ENCODE results near the gene TMEM31. TPM values are rescaled to one million over a fixed set of nuclear protein-coding genes. Genes with fewer than 3 reads are reported as not detected.

The TMEM31 gene
- total RNA-seq, result not detected in 2 replicates

DNA sequence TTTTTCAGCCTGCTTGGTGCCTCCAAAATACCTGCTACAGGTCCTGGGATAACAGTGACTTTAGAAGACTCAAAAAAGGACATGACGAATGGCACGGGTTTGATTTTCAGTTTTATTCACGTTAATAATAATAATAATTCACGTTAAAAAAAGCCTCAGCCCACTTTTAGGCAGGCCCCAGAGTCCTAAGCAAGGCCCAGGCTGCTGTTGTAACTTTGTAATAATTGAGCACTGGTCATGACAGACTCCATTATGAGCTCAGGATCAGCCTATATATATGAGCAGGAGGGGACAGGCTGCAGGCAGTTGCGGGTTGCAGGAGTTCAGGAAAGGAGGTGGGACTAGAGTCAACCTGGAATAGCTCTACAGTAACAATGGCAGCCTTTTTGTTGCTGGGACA is at the start of gene TMEM31:
TSS of gene TMEM31 (plus strand) at position 301 of the 400 bp plus-strand sequence. CDS start 1,350 bp downstream, outside the sequence.
- CTCF ChIA-PET, result interaction anchor here (0.6 to 0.7 kb wide), 3 partner anchors 58 to 873 kb away, joined by 3 to 4 read pairs (median 3); no protein-coding TSS in a partner anchor
- Mint-ChIP-seq H3K27me3 (no peaks in the 10 kb centered on the region), H3K27ac (no peak within 1 kb of the TSS), H3K4me3 (no peak within 1 kb of the TSS), H3K4me1 (no peaks in the 10 kb centered on the region), H3K9me3 (no peaks in the 10 kb centered on the region), H3K36me3 (ENCODE audit: low read depth) (no peaks in the 10 kb centered on the region)
- POLR2A ChIA-PET, result no interaction called here
- no peak for DNase-seq
- intact Hi-C loops (cut with micrococcal nuclease), result loop anchor here (1.0 kb wide), 2 partner anchors 107 to 177 kb away; no protein-coding TSS in a partner anchor
- no peak for ATAC-seq (ENCODE audit: low read depth)
- TF ChIP-seq, protein P1, sequence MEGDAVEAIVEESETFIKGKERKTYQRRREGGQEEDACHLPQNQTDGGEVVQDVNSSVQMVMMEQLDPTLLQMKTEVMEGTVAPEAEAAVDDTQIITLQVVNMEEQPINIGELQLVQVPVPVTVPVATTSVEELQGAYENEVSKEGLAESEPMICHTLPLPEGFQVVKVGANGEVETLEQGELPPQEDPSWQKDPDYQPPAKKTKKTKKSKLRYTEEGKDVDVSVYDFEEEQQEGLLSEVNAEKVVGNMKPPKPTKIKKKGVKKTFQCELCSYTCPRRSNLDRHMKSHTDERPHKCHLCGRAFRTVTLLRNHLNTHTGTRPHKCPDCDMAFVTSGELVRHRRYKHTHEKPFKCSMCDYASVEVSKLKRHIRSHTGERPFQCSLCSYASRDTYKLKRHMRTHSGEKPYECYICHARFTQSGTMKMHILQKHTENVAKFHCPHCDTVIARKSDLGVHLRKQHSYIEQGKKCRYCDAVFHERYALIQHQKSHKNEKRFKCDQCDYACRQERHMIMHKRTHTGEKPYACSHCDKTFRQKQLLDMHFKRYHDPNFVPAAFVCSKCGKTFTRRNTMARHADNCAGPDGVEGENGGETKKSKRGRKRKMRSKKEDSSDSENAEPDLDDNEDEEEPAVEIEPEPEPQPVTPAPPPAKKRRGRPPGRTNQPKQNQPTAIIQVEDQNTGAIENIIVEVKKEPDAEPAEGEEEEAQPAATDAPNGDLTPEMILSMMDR (IDR thresholded peaks at IDR 0.05), result no peak

DNA sequence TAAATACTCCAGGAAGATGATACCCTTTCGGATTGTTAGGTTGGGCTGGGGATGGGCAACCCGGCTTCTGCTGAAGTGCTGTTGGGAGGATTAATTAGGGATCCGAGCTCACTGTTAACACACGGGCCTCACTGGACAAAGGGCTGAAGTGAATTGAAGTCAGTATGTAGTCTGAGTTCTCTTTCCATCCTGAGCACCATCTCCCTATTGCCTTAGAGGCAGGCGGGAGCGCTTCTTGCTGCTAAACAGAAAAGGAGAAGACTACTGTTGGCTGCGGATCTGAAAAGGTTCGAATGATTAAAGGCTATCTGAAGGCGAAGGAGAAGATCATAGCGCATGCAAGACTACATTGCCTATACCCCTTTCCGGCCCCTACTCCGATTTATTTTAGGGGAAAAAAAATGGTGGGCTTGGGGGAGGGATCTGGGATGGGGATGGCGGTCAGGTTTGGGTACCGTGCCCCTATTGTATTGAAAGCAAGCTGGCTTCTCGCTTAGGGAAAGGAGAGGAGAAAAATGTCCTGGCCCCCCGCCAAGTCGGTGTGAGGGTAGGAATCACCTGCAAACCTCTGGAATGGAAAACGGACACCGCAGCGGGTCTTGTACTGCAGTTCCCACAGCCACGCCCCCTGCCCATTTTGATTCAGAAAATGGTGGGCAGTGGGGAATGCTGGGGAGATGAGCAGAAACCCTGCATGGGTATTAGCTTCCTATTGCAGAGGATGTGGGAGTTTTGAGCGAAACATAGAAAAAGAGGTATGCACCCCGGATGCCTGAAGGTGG is 46.5 kb upstream of the TMEM31 start:
- no peaks in the 10 kb centered on the region for H3K36me3 Mint-ChIP-seq (ENCODE audit: low read depth)
- ChIA-PET POLR2A (no interaction called here), CTCF (no interaction called here)
- no peaks in the 10 kb centered on the region for H3K4me1 Mint-ChIP-seq
- DNase-seq (no peak), ATAC-seq (ENCODE audit: low read depth) (no peak)
- H3K9me3 Mint-ChIP-seq, result no peaks in the 10 kb centered on the region
- H3K27ac Mint-ChIP-seq, result no peak overlapping the region
- H3K4me3 Mint-ChIP-seq, result no peak overlapping the region
- TF ChIP-seq, protein P1 (IDR thresholded peaks at IDR 0.05), result no peak
- peaks cover 7% of the 10 kb centered on the region for H3K27me3 Mint-ChIP-seq
- intact Hi-C loops (cut with micrococcal nuclease), result no loop called here

DNA sequence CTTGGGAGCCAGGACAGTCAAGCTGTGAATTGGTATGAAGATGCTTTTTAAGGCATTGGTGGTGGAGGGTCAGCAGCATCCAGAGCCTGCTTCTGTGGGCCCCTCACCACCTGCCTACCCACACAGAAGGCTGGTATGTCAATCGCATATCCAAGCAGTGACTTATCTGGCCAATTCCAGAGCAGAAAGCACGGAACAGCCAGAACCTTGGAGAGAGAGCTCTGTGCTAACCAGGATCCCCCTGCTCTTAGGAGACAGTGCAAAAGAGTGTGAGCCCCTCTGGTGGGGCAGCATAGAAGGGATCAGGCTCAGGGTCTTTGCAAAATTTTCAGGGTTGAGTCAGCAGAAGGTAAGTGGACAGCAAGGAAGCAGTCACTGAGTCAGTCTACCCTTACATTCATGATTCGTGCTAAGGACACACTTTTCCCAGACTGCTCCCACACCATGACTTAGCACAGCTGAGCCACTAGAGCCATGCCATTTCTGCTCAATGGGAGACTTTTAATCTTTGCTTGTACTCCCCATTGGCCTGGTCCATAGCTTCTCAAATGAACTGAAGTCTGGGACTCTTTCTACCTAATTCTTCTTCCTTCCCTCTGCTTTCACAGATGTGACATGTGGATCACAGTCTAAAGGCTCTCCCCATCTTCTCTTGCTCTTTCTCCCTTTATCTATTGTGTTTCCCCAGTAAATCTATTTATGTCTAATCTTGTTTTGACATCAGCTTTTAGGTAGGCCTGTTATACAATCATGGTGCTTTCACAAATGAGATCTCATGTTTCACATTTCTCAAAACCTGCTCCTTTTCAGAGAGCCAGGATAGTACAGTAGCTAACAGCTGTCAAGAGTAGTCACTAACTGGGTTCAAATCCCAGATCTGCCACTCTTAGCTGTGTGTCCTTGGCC is 44.3 kb upstream of the TMEM31 start:
- Mint-ChIP-seq H3K4me1 (no peaks in the 10 kb centered on the region), H3K36me3 (ENCODE audit: low read depth) (no peaks in the 10 kb centered on the region), H3K4me3 (no peak overlapping the region), H3K9me3 (no peaks in the 10 kb centered on the region), H3K27ac (no peak overlapping the region), H3K27me3 (peaks cover 7% of the 10 kb centered on the region)
- ATAC-seq (ENCODE audit: low read depth), result no peak
- CTCF ChIA-PET, result no interaction called here
- TF ChIP-seq, protein P1 (IDR thresholded peaks at IDR 0.05), result no peak
- intact Hi-C loops (cut with micrococcal nuclease), result no loop called here
- POLR2A ChIA-PET, result no interaction called here
- no peak for DNase-seq

DNA sequence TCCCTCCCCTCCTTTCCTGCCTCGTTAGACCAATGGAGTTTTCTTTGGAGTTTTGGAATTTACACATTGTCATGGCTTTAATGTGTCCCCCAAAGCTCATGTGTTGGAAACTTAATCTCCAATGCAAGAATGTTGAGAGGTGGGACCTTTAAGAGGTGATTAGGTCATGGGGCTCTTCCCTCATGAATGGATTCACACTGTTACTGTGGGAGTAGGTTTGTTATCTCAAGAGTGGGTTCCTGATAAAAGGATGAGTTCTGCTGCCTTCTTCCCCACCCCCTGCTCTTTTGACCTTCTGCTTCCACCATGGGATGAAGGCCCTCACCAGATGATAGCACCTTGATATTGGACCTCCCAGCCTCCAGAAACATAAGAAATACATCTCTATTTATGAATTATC is 41.0 kb upstream of the TMEM31 start:
- CTCF ChIA-PET, result no interaction called here
- no peak overlapping the region for H3K27ac Mint-ChIP-seq
- no peaks in the 10 kb centered on the region for H3K4me1 Mint-ChIP-seq
- no peaks in the 10 kb centered on the region for H3K9me3 Mint-ChIP-seq
- TF ChIP-seq, protein P1 (IDR thresholded peaks at IDR 0.05), result no peak
- ATAC-seq (ENCODE audit: low read depth), result no peak
- peaks cover 4% of the 10 kb centered on the region for H3K36me3 Mint-ChIP-seq (ENCODE audit: low read depth)
- intact Hi-C loops (cut with micrococcal nuclease), result no loop called here
- no peak overlapping the region for H3K4me3 Mint-ChIP-seq
- POLR2A ChIA-PET, result no interaction called here
- no peaks in the 10 kb centered on the region for H3K27me3 Mint-ChIP-seq
- no peak for DNase-seq

Data from activated B cell treated with CpG ODN at 0.5 μM for 24 hours (primary cell).